Liver (tissue), 9 donors: ENCODE measurements around the gene CFAP221. TPM values are rescaled to one million over a fixed set of nuclear protein-coding genes. Genes with fewer than 3 reads are reported as not detected.

ENCODE experiments used
- DNase-seq: peaks from one replicate; pipeline ENCODE4 v3.0.0-alpha.2; 2017; ENCODE audit warnings: low spot score
- H3K27ac ChIP-seq, 2 donors: one replicate each; pipeline ENCODE4 v1.7.0; 2013; ENCODE audit warnings: inconsistent platforms in 2 of 2, low read length in 2 of 2, control low read depth in 1 of 2, low read depth in 1 of 2, mild to moderate bottlenecking in 1 of 2
- H3K27me3 ChIP-seq, 4 donors: one replicate each; pipeline versions ENCODE4 v1.6.1 to v1.7.0; 2013; ENCODE audit warnings: low read length in 3 of 4, inconsistent platforms in 1 of 4, mild to moderate bottlenecking in 1 of 4, moderate library complexity in 1 of 4; ENCODE audit not compliant: control insufficient read depth in 4 of 4, insufficient read depth in 4 of 4
- H3K36me3 ChIP-seq, 4 donors: one replicate each; pipeline versions ENCODE4 v1.6.1 to v1.7.0; 2013; ENCODE audit warnings: low read length in 3 of 4, mild to moderate bottlenecking in 3 of 4, low read depth in 1 of 4, moderate library complexity in 1 of 4; ENCODE audit not compliant: control insufficient read depth in 4 of 4, insufficient read depth in 3 of 4
- H3K4me1 ChIP-seq, 4 donors: one replicate each; pipeline versions ENCODE4 v1.6.1 to v1.7.0; 2013; ENCODE audit warnings: low read length in 3 of 4, mild to moderate bottlenecking in 3 of 4, moderate library complexity in 1 of 4; ENCODE audit not compliant: control insufficient read depth in 4 of 4, insufficient read depth in 4 of 4
- H3K4me3 ChIP-seq, 3 donors: one replicate each; pipeline versions ENCODE4 v1.6.1 to v1.7.0; 2013; ENCODE audit warnings: low read length in 3 of 3, control low read depth in 1 of 3, low read depth in 1 of 3, mild to moderate bottlenecking in 1 of 3
- H3K9ac ChIP-seq, 2 donors: one replicate each; pipeline ENCODE4 v1.7.0; 2013; ENCODE audit warnings: low read length in 2 of 2, mild to moderate bottlenecking in 2 of 2, moderate library complexity in 2 of 2, control low read depth in 1 of 2, low read depth in 1 of 2
- H3K9me3 ChIP-seq, 4 donors: one replicate each; pipeline versions ENCODE4 v1.6.1 to v1.7.0; 2013; ENCODE audit warnings: low read length in 3 of 4; ENCODE audit not compliant: control insufficient read depth in 4 of 4
- EGR1 ChIP-seq, 2 donors: IDR thresholded peaks; 2 replicates each; pipeline ENCODE4 v1.6.1; 2016 to 2018; ENCODE audit warnings: antibody characterized with exemption in 2 of 2, low read depth in 2 of 2
- FOXA1 ChIP-seq: IDR thresholded peaks from 2 replicates; pipeline ENCODE4 v1.6.1; 2016; ENCODE audit warnings: antibody characterized with exemption
- FOXA2 ChIP-seq: IDR thresholded peaks from 2 replicates; pipeline ENCODE4 v1.6.1; 2016; ENCODE audit warnings: antibody characterized with exemption
- GABPA ChIP-seq, 2 donors: IDR thresholded peaks in 1 of 2; conservative IDR thresholded peaks in 1 of 2; 2 replicates each; pipeline ENCODE4 v1.6.1; 2016; ENCODE audit warnings: antibody characterized with exemption in 2 of 2, mild to moderate bottlenecking in 1 of 2, moderate library complexity in 1 of 2
- HNF4A ChIP-seq, 2 donors: conservative IDR thresholded peaks; 2 replicates each; pipeline ENCODE4 v1.6.1; 2016; ENCODE audit warnings: antibody characterized with exemption in 2 of 2, mild to moderate bottlenecking in 2 of 2
- HNF4G ChIP-seq: IDR thresholded peaks from 2 replicates; pipeline ENCODE4 v1.6.1; 2016; ENCODE audit warnings: antibody characterized with exemption
- JUND ChIP-seq, 2 donors: IDR thresholded peaks; 2 replicates each; pipeline ENCODE4 v1.6.1; 2016; ENCODE audit warnings: antibody characterized with exemption in 2 of 2
- NR2F2 ChIP-seq: IDR thresholded peaks from 2 replicates; pipeline ENCODE4 v1.6.1; 2016; ENCODE audit warnings: antibody characterized with exemption
- RAD21 ChIP-seq, 2 donors: IDR thresholded peaks; 2 replicates each; pipeline ENCODE4 v1.6.1; 2016; ENCODE audit warnings: antibody characterized with exemption in 2 of 2, mild to moderate bottlenecking in 2 of 2
- RXRA ChIP-seq, 2 donors: IDR thresholded peaks; 2 replicates each; pipeline ENCODE4 v1.6.1; 2017 to 2018; ENCODE audit warnings: antibody characterized with exemption in 2 of 2, mild to moderate bottlenecking in 1 of 2
- SP1 ChIP-seq: IDR thresholded peaks from 2 replicates; pipeline ENCODE4 v1.6.1; 2018; ENCODE audit warnings: antibody characterized with exemption, mild to moderate bottlenecking
- TAF1 ChIP-seq: conservative IDR thresholded peaks from 2 replicates; pipeline ENCODE4 v1.6.1; 2016; ENCODE audit warnings: antibody characterized with exemption, mild to moderate bottlenecking
- YY1 ChIP-seq: IDR thresholded peaks from 2 replicates; pipeline ENCODE4 v1.6.1; 2016; ENCODE audit warnings: antibody characterized with exemption, mild to moderate bottlenecking
- WGBS: extraction: QIAGEN DNeasy Blood & Tissue Kit; methylation state at CpG from one replicate; pipeline ENCODE4 v1.1.7; 2013; 5-methylcytosine and 5-hydroxymethylcytosine counted together
- polyA plus RNA-seq, 2 donors: library from polyadenylated mRNA; stranded (reverse) in 1 of 2; unstranded in 1 of 2; fragments of 200-250 nt in 1 of 2; fragments of >200 nt in 1 of 2; fragmentation: Nextera tagmentation in 1 of 2; extraction: Ambion mirVana in 1 of 2; gene quantifications; one replicate each; pipeline versions ENCODE4 v1.2.1 to v1.2.3, GENCODE V29; 2013 to 2015
- total RNA-seq, 2 donors: library from RNA; depleted of rRNA; stranded (reverse); fragments of >200 nt; gene quantifications; one replicate each; pipeline ENCODE4 v1.2.3, GENCODE V29; 2014
- TF ChIP-seq, protein P1 (sequence below): IDR thresholded peaks from 2 replicates; pipeline ENCODE4 v1.6.1; 2016; ENCODE audit warnings: antibody characterized with exemption
- TF ChIP-seq, protein P2 (sequence below): IDR thresholded peaks from 2 replicates; pipeline ENCODE4 v1.6.1; 2016; ENCODE audit warnings: antibody characterized with exemption
- TF ChIP-seq, protein P3 (sequence below): IDR thresholded peaks from 2 replicates; pipeline ENCODE4 v1.6.1; 2016; ENCODE audit warnings: antibody characterized with exemption, mild to moderate bottlenecking
- donor health status: healthy.
- donor health status: healthy.
- donor health status: healthy.
- donor health status: healthy.
- donor health status: healthy.

Gene CFAP221
- total and polyA plus RNA-seq, 4 donors, result 0.23 to 3.1 (median 1.2) TPM

DNA sequence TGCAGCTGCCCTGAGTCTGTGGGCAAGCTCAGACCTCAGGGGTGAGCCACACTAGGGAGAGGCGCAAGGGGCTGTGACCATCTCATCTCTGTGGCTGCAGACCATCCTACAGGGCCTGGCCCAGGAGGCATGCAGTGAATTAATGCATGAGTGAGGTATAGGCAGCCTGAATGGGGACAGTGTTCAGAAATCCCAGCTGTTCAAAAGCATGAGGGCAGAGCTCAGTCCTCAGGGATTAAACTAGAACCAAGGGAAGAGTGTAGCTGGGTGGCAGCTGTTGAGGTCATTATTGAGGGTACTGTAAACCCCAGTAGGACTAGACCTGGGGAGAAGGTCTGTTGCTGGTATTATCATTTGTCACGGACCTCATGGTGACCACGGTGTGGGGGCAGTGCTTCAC lies 151.8 kb downstream of the CFAP221 start:
- WGBS, result 94% methylated on average over 3 of the region's 3 CpGs
- TF ChIP-seq RXRA (IDR thresholded peaks at IDR 0.05) (no peak), YY1 (no peak), SP1 (no peak), HNF4A (conservative IDR thresholded peaks at IDR 0.05) (no peak), NR2F2 (no peak), GABPA (IDR thresholded peaks at IDR 0.05 in 1 of 2, conservative IDR thresholded peaks at IDR 0.05 in 1 of 2) (no peak), FOXA1 (no peak), RAD21 (IDR thresholded peaks at IDR 0.05) (no peak), EGR1 (IDR thresholded peaks at IDR 0.05; ENCODE audit: low read depth in 2 of 2) (no peak)
- TF ChIP-seq, protein P1, sequence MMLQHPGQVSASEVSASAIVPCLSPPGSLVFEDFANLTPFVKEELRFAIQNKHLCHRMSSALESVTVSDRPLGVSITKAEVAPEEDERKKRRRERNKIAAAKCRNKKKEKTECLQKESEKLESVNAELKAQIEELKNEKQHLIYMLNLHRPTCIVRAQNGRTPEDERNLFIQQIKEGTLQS, result no peak
- Histone ChIP-seq H3K27ac (no peak overlapping the region), H3K9me3 (no peaks in the 10 kb centered on the region), H3K27me3 (no peaks in the 10 kb centered on the region), H3K9ac (no peak overlapping the region), H3K4me1 (peaks cover 2 to 13% (median 9%) of the 10 kb centered on the region in 4 donors), H3K36me3 (no peaks in the 10 kb centered on the region), H3K4me3 (no peak overlapping the region)
- DNase-seq, result no peak

DNA sequence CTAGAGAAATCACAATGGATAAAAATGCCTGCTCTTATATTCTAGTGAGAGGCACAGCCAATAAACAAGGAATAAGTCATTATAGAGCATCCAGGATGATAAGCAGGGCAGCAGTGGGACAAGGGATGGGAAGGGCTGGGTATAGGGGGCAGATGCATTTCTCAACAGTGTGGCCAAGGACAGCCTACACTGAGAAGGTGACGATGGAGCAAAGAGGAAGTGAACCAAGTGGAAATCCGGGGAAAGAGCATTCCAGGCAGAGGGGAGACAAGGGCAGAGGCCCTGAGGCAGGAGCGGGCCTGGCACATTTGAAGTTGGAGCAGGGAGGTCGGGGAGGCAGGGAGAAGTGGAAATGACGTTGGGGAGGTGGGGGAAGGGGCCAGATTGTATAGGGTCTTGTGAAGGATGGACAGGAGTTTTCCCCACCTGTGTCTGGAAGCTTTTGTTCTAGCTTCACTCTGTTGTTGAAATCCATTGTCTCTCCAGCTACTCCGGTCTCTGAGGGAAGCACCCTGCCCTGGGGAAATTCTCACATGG lies 152.3 kb downstream of the CFAP221 start:
- TF ChIP-seq NR2F2 (no peak), TAF1 (no peak), FOXA1 (no peak), EGR1 (IDR thresholded peaks at IDR 0.05; ENCODE audit: low read depth in 2 of 2) (no peak), SP1 (no peak), GABPA (IDR thresholded peaks at IDR 0.05 in 1 of 2, conservative IDR thresholded peaks at IDR 0.05 in 1 of 2) (no peak)
- TF ChIP-seq, protein P2, sequence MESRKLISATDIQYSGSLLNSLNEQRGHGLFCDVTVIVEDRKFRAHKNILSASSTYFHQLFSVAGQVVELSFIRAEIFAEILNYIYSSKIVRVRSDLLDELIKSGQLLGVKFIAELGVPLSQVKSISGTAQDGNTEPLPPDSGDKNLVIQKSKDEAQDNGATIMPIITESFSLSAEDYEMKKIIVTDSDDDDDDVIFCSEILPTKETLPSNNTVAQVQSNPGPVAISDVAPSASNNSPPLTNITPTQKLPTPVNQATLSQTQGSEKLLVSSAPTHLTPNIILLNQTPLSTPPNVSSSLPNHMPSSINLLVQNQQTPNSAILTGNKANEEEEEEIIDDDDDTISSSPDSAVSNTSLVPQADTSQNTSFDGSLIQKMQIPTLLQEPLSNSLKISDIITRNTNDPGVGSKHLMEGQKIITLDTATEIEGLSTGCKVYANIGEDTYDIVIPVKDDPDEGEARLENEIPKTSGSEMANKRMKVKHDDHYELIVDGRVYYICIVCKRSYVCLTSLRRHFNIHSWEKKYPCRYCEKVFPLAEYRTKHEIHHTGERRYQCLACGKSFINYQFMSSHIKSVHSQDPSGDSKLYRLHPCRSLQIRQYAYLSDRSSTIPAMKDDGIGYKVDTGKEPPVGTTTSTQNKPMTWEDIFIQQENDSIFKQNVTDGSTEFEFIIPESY, result no peak
- no peak for DNase-seq
- no peak overlapping the region for H3K4me3 ChIP-seq
- H3K27me3 ChIP-seq, result no peaks in the 10 kb centered on the region
- no peaks in the 10 kb centered on the region for H3K9me3 ChIP-seq
- 81% methylated on average over 6 of the region's 6 CpGs for WGBS
- peaks cover 2 to 13% (median 9%) of the 10 kb centered on the region in 4 donors for H3K4me1 ChIP-seq
- no peak overlapping the region for H3K9ac ChIP-seq
- H3K27ac ChIP-seq, result no peak overlapping the region
- no peaks in the 10 kb centered on the region for H3K36me3 ChIP-seq

DNA sequence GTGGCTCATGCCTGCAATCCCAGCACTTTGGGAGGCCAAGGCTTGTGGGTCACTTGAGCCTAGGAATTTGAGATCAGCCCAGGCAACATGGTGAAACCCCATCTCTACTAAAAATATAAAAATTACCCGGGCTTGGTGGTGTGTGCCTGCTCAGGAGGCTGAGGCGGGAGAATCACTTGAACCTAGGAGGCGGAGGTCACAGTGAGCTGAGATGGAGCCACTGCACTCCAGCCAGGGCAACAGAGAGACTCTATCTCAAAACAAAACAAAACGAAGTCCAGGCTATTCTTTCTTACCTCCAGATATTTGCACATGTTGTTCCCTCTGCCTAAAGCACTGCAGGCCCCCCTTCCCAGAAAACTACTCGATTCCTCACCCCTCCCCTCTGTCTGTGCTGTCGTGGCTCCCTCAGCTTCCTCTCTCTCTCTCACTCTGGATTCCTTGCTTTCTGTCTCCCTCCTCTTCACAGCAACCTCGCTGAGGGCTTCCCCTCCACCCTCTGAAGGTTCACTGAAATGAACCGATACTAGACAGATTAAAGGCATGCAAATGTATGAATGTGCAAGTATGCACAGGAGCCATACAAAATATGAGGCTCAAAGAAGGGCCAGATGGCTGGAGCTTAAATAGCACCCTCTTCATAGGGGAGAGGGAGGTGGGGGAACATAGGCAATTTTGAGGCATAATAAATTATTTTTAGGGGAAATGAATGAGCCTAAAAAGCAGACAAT lies 153.2 kb downstream of the CFAP221 start:
- Histone ChIP-seq H3K36me3 (no peaks in the 10 kb centered on the region), H3K4me1 (peaks cover 2 to 13% (median 9%) of the 10 kb centered on the region in 4 donors), H3K27ac (no peak overlapping the region), H3K9me3 (no peaks in the 10 kb centered on the region), H3K4me3 (no peak overlapping the region), H3K27me3 (no peaks in the 10 kb centered on the region), H3K9ac (no peak overlapping the region)
- TF ChIP-seq NR2F2 (no peak), RXRA (IDR thresholded peaks at IDR 0.05) (no peak), EGR1 (IDR thresholded peaks at IDR 0.05; ENCODE audit: low read depth in 2 of 2) (no peak), FOXA2 (no peak), JUND (IDR thresholded peaks at IDR 0.05) (no peak), HNF4G (no peak), FOXA1 (no peak)
- TF ChIP-seq, protein P3, sequence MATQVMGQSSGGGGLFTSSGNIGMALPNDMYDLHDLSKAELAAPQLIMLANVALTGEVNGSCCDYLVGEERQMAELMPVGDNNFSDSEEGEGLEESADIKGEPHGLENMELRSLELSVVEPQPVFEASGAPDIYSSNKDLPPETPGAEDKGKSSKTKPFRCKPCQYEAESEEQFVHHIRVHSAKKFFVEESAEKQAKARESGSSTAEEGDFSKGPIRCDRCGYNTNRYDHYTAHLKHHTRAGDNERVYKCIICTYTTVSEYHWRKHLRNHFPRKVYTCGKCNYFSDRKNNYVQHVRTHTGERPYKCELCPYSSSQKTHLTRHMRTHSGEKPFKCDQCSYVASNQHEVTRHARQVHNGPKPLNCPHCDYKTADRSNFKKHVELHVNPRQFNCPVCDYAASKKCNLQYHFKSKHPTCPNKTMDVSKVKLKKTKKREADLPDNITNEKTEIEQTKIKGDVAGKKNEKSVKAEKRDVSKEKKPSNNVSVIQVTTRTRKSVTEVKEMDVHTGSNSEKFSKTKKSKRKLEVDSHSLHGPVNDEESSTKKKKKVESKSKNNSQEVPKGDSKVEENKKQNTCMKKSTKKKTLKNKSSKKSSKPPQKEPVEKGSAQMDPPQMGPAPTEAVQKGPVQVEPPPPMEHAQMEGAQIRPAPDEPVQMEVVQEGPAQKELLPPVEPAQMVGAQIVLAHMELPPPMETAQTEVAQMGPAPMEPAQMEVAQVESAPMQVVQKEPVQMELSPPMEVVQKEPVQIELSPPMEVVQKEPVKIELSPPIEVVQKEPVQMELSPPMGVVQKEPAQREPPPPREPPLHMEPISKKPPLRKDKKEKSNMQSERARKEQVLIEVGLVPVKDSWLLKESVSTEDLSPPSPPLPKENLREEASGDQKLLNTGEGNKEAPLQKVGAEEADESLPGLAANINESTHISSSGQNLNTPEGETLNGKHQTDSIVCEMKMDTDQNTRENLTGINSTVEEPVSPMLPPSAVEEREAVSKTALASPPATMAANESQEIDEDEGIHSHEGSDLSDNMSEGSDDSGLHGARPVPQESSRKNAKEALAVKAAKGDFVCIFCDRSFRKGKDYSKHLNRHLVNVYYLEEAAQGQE, result no peak
- TF ChIP-seq, protein P2, result no peak
- 73% methylated on average over 8 of the region's 8 CpGs for WGBS
- no peak for DNase-seq
